CD14-positive monocyte (primary cell): ENCODE measurements around the gene BTN2A1. TPM values are rescaled to one million over a fixed set of nuclear protein-coding genes. Genes with fewer than 3 reads are reported as not detected.

ENCODE experiments used
- DNase-seq, 3 donors: peaks; one replicate each; pipeline ENCODE4 v3.0.0-alpha.2; 2011 to 2022
- H2AFZ ChIP-seq: 2 replicates; pipeline ENCODE4 v1.6.0; 2012; ENCODE audit warnings: mild to moderate bottlenecking, low read depth, low read length, inconsistent platforms; ENCODE audit not compliant: insufficient read depth, poor library complexity, severe bottlenecking
- H3K27ac ChIP-seq, 2 donors: 1 replicate in 1 of 2; 2 replicates in 1 of 2; pipeline ENCODE4 v1.5.1; 2012 to 2013; ENCODE audit warnings: low read length in 2 of 2, control low read depth in 1 of 2, inconsistent platforms in 1 of 2, low read depth in 1 of 2, mild to moderate bottlenecking in 1 of 2
- H3K27me3 ChIP-seq, 2 donors: one replicate each; pipeline versions ENCODE4 v1.6.0 to v1.6.1; 2011 to 2013; ENCODE audit warnings: low read length in 2 of 2; ENCODE audit not compliant: control insufficient read depth in 2 of 2, insufficient read depth in 2 of 2
- H3K36me3 ChIP-seq, 2 donors: replicated peaks in 1 of 2; 1 replicate in 1 of 2; 2 replicates in 1 of 2; pipeline versions ENCODE4 v1.5.1 to v1.6.1; 2012 to 2013; ENCODE audit warnings: low read length in 2 of 2, control low read depth in 1 of 2, inconsistent platforms in 1 of 2, mild to moderate bottlenecking in 1 of 2; ENCODE audit not compliant: insufficient read depth in 2 of 2, control insufficient read depth in 1 of 2
- H3K4me1 ChIP-seq, 2 donors: 1 replicate in 1 of 2; 2 replicates in 1 of 2; pipeline versions ENCODE4 v1.5.1 to v1.6.1; 2012 to 2013; ENCODE audit warnings: low read length in 2 of 2, control low read depth in 1 of 2, inconsistent platforms in 1 of 2, mild to moderate bottlenecking in 1 of 2, moderate library complexity in 1 of 2; ENCODE audit not compliant: insufficient read depth in 2 of 2, control insufficient read depth in 1 of 2
- H3K4me2 ChIP-seq: replicated peaks from 2 replicates; pipeline ENCODE3; 2012; ENCODE audit warnings: low read length, moderate library complexity, mild to moderate bottlenecking; ENCODE audit not compliant: poor library complexity, severe bottlenecking; ENCODE audit errors: extremely low read depth
- H3K4me3 ChIP-seq, 3 experiments: fragments of 200-600 bp in 1 of 3; sonication (generic) in 1 of 3; replicated peaks in 1 of 3; 1 replicate in 2 of 3; 2 replicates in 1 of 3; pipeline ENCODE4 v1.5.1; 2011 to 2013; ENCODE audit warnings: low read length in 3 of 3, mild to moderate bottlenecking in 3 of 3, control low read depth in 2 of 3, low read depth in 2 of 3, inconsistent platforms in 1 of 3, moderate library complexity in 1 of 3
- H3K79me2 ChIP-seq: 2 replicates; pipeline ENCODE4 v1.6.0; 2012; ENCODE audit warnings: mild to moderate bottlenecking, control low read depth, inconsistent platforms, low read length, moderate library complexity; ENCODE audit not compliant: insufficient read depth
- H3K9ac ChIP-seq: 2 replicates; pipeline ENCODE4 v1.6.0; 2017; ENCODE audit warnings: low read length, mild to moderate bottlenecking; ENCODE audit not compliant: insufficient read depth, poor library complexity, severe bottlenecking
- H3K9me3 ChIP-seq, 2 donors: replicated peaks in 1 of 2; 1 replicate in 1 of 2; 2 replicates in 1 of 2; pipeline versions ENCODE4 v1.5.1 to v1.6.1; 2012 to 2013; ENCODE audit warnings: low read length in 2 of 2, control low read depth in 1 of 2; ENCODE audit not compliant: control insufficient read depth in 1 of 2, insufficient read depth in 1 of 2
- H4K20me1 ChIP-seq: 2 replicates; pipeline ENCODE4 v1.6.0; 2012; ENCODE audit warnings: mild to moderate bottlenecking, low read length, control low read depth, moderate library complexity; ENCODE audit not compliant: insufficient read depth
- H3K27ac Mint-ChIP-seq, 7 donors: one replicate each; pipeline ENCODE4 v1.8.0; 2020; ENCODE audit warnings: mild to moderate bottlenecking in 7 of 7, mixed read lengths in 7 of 7, moderate library complexity in 6 of 7, inconsistent platforms in 2 of 7
- H3K27me3 Mint-ChIP-seq, 3 donors: one replicate each; pipeline ENCODE4 v1.8.0; 2021 to 2022; ENCODE audit warnings: low read depth in 3 of 3, mild to moderate bottlenecking in 3 of 3, mixed read lengths in 3 of 3, moderate library complexity in 3 of 3, inconsistent platforms in 1 of 3
- H3K36me3 Mint-ChIP-seq, 2 donors: one replicate each; pipeline ENCODE4 v1.8.0; 2020; ENCODE audit warnings: mixed read lengths in 2 of 2, inconsistent platforms in 1 of 2, mild to moderate bottlenecking in 1 of 2
- H3K4me1 Mint-ChIP-seq: one replicate; pipeline ENCODE4 v1.8.0; 2020; ENCODE audit warnings: mild to moderate bottlenecking, mixed read lengths
- H3K4me3 Mint-ChIP-seq, 2 donors: one replicate each; pipeline ENCODE4 v1.8.0; 2020; ENCODE audit warnings: mild to moderate bottlenecking in 2 of 2, mixed read lengths in 2 of 2, moderate library complexity in 1 of 2
- H3K9me3 Mint-ChIP-seq, 7 donors: one replicate each; pipeline ENCODE4 v1.8.0; 2020 to 2022; ENCODE audit warnings: mixed read lengths in 7 of 7, mild to moderate bottlenecking in 6 of 7, moderate library complexity in 6 of 7, inconsistent platforms in 2 of 7
- WGBS: methylation state at CpG from one replicate; pipeline ENCODE4 v1.1.5; 2013; ENCODE audit warnings: missing lambda C conversion rate; ENCODE audit not compliant: insufficient coverage; 5-methylcytosine and 5-hydroxymethylcytosine counted together
- intact Hi-C, 2 donors: fragments of 100-400 bp; cut with micrococcal nuclease; formaldehyde crosslinking; loops; one replicate each; pipeline versions ENCODE4 v1.15.0 to v1.15.1; 2023
- polyA plus RNA-seq, 3 donors: library from polyadenylated mRNA; depleted of rRNA in 1 of 3; unstranded in 2 of 3; stranded (reverse) in 1 of 3; fragments of 300-500 nt in 2 of 3; fragments of >200 nt in 1 of 3; fragmentation: Illumina TruSeq in 2 of 3; gene quantifications; 1 replicate in 2 of 3; 2 replicates in 1 of 3; pipeline ENCODE4 v1.2.3, GENCODE V29; 2012 to 2021
- TF ChIP-seq, protein P1 (sequence below): fragments of 200-600 bp; IDR thresholded peaks from one replicate; pipeline ENCODE4 v1.8.0; 2022; ENCODE audit warnings: antibody characterized with exemption, mild to moderate bottlenecking

Gene BTN2A1
- polyA plus RNA-seq, 3 donors: 4.3 to 66.4 (median 10.8) TPM

DNA sequence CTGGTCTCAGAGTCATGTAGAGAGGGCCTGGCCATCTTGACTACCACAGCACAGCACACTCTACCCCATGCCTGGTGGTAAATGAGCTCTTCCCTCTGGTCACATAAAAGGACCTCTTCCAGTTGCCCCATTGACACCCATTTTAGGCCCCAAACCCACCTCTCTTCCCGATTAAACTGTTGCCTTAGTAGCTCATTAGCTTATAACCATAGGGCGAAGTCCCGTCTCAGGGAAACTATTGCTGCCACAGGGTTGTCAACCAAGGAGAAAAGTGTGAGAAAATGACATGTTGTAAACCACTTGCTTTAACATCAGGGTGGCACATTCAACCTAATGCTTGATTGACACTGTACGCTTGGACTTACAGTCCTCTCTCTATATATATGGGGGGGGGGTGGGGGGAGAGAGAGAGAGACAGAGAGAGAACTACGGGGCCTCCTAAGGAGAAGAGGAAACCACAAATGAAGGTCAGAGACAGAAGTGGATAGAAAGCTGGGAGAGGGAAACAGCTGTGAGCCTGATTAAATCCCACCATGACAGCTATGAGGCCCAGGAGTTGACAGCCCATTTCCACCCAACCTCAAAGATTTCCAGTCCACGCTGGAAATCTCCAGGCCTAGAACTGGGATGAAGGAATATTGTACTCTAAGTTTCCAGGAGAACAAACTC is 27.5 kb downstream of the BTN2A1 start:
- intact Hi-C loops: no loop called here
- Histone ChIP-seq H3K27me3 (no peaks in the 10 kb centered on the region), H4K20me1 (no peaks in the 10 kb centered on the region), H3K9ac (no peak overlapping the region), H3K4me1 (peaks cover 13 to 19% of the 10 kb centered on the region in 2 donors), H3K9me3 (no peaks in the 10 kb centered on the region), H3K4me2 (no peak overlapping the region), H3K36me3 (no peaks in the 10 kb centered on the region), H3K79me2 (no peaks in the 10 kb centered on the region), H2AFZ (peak overlapping the region; percentile 38), H3K27ac (no peak overlapping the region), H3K4me3 (no peak overlapping the region)
- H3K4me1 Mint-ChIP-seq: peaks cover 26% of the 10 kb centered on the region
- H3K36me3 Mint-ChIP-seq: no peaks in the 10 kb centered on the region
- no peak overlapping the region for H3K4me3 Mint-ChIP-seq
- H3K27me3 Mint-ChIP-seq: peaks cover 0 to 4% (median 0%) of the 10 kb centered on the region in 3 donors
- H3K9me3 Mint-ChIP-seq: peaks cover 0 to 8% (median 2%) of the 10 kb centered on the region in 7 donors
- DNase-seq: no peak
- WGBS: no CpG with 5 or more reads among the region's 6 CpGs
- H3K27ac Mint-ChIP-seq: no peak overlapping the region
- TF ChIP-seq, protein P1, sequence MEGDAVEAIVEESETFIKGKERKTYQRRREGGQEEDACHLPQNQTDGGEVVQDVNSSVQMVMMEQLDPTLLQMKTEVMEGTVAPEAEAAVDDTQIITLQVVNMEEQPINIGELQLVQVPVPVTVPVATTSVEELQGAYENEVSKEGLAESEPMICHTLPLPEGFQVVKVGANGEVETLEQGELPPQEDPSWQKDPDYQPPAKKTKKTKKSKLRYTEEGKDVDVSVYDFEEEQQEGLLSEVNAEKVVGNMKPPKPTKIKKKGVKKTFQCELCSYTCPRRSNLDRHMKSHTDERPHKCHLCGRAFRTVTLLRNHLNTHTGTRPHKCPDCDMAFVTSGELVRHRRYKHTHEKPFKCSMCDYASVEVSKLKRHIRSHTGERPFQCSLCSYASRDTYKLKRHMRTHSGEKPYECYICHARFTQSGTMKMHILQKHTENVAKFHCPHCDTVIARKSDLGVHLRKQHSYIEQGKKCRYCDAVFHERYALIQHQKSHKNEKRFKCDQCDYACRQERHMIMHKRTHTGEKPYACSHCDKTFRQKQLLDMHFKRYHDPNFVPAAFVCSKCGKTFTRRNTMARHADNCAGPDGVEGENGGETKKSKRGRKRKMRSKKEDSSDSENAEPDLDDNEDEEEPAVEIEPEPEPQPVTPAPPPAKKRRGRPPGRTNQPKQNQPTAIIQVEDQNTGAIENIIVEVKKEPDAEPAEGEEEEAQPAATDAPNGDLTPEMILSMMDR: no peak

DNA sequence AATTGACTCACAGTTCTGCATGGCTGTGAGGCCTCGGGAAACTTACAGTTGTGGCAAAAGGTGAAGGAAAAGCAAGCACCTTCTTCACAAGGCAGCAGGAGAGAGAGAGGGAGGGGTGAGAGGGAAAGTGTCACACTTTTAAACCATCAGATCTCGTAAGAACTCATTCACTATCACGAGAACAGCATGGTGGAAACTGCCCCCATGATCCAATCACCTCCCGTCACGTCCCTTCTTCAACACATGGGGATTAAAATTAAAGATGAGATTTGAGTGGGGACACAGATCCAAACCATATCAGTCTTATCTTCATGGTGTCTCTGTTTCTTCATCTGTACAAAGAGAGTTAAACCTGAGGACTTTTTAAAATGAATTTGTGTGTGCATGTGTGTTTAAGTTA is 28.6 kb downstream of the BTN2A1 start:
- H3K4me3 ChIP-seq: no peak overlapping the region
- intact Hi-C loops: no loop called here
- peaks cover 0 to 4% (median 0%) of the 10 kb centered on the region in 3 donors for H3K27me3 Mint-ChIP-seq
- no peaks in the 10 kb centered on the region for H3K27me3 ChIP-seq
- no peaks in the 10 kb centered on the region for H3K36me3 Mint-ChIP-seq
- H3K9me3 Mint-ChIP-seq: peaks cover 0 to 8% (median 2%) of the 10 kb centered on the region in 7 donors
- no peak overlapping the region for H3K4me2 ChIP-seq
- peaks cover 15% of the 10 kb centered on the region for H3K4me1 Mint-ChIP-seq
- H3K27ac ChIP-seq: no peak overlapping the region
- peaks cover 6 to 8% of the 10 kb centered on the region in 2 donors for H3K4me1 ChIP-seq
- H4K20me1 ChIP-seq: no peaks in the 10 kb centered on the region
- no CpG with 5 or more reads among the region's 5 CpGs for WGBS
- no peak for DNase-seq
- no peaks in the 10 kb centered on the region for H3K79me2 ChIP-seq
- no peak overlapping the region for H3K4me3 Mint-ChIP-seq
- TF ChIP-seq, protein P1: no peak
- no peaks in the 10 kb centered on the region for H3K36me3 ChIP-seq
- H3K27ac Mint-ChIP-seq: no peak overlapping the region
- H3K9ac ChIP-seq: no peak overlapping the region
- no peaks in the 10 kb centered on the region for H3K9me3 ChIP-seq
- H2AFZ ChIP-seq: no peak overlapping the region
